ENCODE data around the gene RAB29.

Gene RAB29

DNA sequence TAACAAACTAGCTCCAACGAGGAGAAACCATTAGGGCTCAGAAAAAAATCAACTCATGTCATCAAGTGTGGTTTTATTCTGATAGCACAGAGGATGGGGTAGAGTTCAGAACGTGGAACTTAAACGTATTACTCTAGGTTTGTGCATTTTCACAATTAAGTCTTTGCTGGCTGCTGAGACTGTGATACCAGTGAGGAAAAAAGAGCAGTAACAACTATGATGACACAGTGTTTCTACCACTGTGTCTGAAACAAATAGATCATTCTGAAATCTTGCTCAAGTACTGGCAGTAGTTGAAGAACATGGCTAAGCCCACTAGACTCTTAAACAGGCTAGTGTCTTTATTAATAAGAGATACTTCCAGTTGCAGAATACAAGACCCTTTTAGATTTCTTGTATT, 56.3 kb downstream of the RAB29 start:
- Histone ChIP-seq H3K27me3 (no peaks in the 10 kb centered on the region), H3K4me3 (ENCODE audit: low read depth, low read length) (no peak overlapping the region), H3K4me1 (no peaks in the 10 kb centered on the region), H3K36me3 (peaks cover 91% of the 10 kb centered on the region), H3K9me3 (no peaks in the 10 kb centered on the region)
- DNase-seq, result no peak
- TF ChIP-seq, protein P1, sequence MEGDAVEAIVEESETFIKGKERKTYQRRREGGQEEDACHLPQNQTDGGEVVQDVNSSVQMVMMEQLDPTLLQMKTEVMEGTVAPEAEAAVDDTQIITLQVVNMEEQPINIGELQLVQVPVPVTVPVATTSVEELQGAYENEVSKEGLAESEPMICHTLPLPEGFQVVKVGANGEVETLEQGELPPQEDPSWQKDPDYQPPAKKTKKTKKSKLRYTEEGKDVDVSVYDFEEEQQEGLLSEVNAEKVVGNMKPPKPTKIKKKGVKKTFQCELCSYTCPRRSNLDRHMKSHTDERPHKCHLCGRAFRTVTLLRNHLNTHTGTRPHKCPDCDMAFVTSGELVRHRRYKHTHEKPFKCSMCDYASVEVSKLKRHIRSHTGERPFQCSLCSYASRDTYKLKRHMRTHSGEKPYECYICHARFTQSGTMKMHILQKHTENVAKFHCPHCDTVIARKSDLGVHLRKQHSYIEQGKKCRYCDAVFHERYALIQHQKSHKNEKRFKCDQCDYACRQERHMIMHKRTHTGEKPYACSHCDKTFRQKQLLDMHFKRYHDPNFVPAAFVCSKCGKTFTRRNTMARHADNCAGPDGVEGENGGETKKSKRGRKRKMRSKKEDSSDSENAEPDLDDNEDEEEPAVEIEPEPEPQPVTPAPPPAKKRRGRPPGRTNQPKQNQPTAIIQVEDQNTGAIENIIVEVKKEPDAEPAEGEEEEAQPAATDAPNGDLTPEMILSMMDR (IDR thresholded peaks at IDR 0.05; ENCODE audit: low read depth, low read length), result no peak
